HG03378 (cell line): ENCODE data around the gene DUS2.
"Not testable (repeated sequence)": the region's sequence is repeated elsewhere in the genome, so short reads cannot be mapped to it uniquely, and the experiment has no call there.

Experiments
- ATAC-seq: cut with Tn5 transposase; IDR thresholded peaks from one replicate; pipeline ENCODE4 v1.9.1; 2021; ENCODE audit warnings: mild to moderate bottlenecking, moderate library complexity; ENCODE audit not compliant: unreplicated experiment

Gene DUS2

GRCh38 chr16:68117884-68118283 lies 94.8 kb downstream of the DUS2 start:
- no peak for ATAC-seq

GRCh38 chr16:68118954-68119353 lies 95.9 kb downstream of the DUS2 start:
- ATAC-seq, result not testable (repeated sequence)

- ATAC-seq, result not testable (repeated sequence)
Measured at GRCh38 chr16:68120496-68120895, 97.4 kb downstream of the DUS2 start.

- ATAC-seq, result no peak
Measured at GRCh38 chr16:68126395-68126794, 103.3 kb downstream of the DUS2 start.

GRCh38 chr16:68128577-68129305 lies 105.7 kb downstream of the DUS2 start:
- ATAC-seq, result no peak
